Stimulated activated CD4-positive, alpha-beta T cell treated with anti-CD3 and anti-CD28 coated beads, Interleukin-12 subunit alpha, Interleukin-12 subunit beta, amount 100 ng/mL, for 4 hours (primary cell): ENCODE data around the gene COBL.

Experiments used
- DNase-seq: peaks from one replicate; pipeline ENCODE4 v3.0.0-alpha.2; 2020

COBL gene

GRCh38 chr7:51101111-51101757, 215.4 kb downstream of the COBL start:
- no peak for DNase-seq

DNA sequence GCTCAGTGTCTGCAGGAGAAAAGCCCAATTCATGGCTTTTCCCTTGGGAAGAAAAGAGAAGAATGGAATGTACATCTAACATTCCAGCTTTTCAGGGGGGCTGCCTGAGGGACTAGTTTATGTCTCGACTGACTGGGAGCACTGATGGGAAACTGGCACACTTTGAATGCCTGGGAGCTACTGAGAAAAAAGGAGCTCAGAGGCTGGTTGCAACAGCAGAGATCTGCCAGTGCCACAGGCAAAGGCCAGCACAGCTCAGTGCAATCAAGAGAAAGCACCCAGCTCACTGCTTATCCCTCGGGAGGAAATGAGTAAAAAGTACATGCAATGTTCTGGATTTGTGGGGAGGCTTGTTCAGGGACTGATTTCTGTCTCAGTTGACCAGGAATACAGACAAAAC, 226.2 kb downstream of the COBL start:
- DNase-seq: no peak

GRCh38 chr7:51085034-51085692, 231.4 kb downstream of the COBL start:
- DNase-seq: no peak

DNA sequence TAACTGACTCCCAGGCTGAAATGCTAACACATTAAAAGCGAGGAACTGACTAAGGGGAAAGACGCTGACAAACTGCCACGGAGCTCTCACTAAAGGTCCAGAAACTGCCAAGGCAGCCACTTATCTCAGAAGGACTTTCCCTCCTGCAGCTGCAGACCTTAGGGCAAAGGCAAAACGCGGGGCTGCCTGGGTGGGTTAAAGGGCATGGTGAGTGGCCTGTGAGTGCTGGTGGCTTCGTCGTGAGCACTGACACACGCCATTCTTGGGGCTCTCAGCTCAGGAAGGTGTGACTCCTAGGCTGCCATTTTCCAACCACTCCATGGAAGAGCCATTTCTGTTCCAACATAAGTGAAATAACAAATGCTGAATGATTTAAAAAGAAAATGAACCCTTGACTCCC, 232.5 kb downstream of the COBL start:
- DNase-seq: no peak

GRCh38 chr7:51082940-51083533, 233.6 kb downstream of the COBL start:
- no peak for DNase-seq

- DNase-seq: no peak
These were observed 234.3 kb downstream of the COBL start for GRCh38 chr7:51082096-51082840.

GRCh38 chr7:51081270-51081890, 235.2 kb downstream of the COBL start:
- no peak for DNase-seq

- DNase-seq: no peak
These were observed 235.9 kb downstream of the COBL start for GRCh38 chr7:51080622-51081269.

GRCh38 chr7:51080216-51080615, 236.4 kb downstream of the COBL start:
- no peak for DNase-seq

GRCh38 chr7:51079494-51079893, 237.1 kb downstream of the COBL start:
- no peak for DNase-seq

DNA sequence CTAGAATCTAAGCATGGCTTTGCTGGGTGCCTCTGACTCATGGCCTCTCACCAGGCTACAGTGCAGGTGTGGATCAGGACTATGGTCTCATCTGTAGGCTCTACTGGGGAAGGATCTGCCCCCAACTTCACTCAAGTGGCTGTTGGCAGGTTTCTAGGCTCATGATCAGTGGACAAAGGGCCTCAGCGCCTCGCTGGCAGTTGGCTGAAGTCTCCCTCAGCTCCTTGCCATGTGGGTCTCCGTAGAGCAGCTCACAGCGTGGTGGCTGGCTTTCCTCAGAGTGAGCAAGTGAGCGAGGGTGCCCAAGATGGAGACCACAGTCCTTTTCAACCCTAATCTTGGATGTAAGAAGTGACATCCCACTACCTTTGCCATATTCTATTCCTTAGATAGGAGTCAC, 238.0 kb downstream of the COBL start:
- no peak for DNase-seq

DNA sequence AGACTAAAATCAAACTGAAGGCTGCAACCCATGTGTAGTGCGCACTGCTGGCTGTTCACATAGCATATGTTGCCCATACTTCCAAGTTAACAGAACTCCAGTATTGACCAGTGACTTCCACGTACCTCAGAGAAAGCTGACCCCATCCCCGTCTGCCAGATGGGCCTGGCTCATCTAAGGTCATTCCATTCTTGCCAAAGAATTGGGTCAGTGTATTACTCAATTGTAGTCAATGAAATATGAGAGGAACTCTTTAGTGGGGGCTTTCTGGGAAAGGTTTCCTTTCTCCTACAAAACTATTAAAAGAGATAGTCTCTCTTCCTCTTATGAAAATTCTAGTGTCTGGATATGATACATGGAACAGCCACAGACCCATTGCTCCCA, 238.6 kb downstream of the COBL start:
- no peak for DNase-seq

GRCh38 chr7:51077316-51077986, 239.2 kb downstream of the COBL start:
- no peak for DNase-seq

DNA sequence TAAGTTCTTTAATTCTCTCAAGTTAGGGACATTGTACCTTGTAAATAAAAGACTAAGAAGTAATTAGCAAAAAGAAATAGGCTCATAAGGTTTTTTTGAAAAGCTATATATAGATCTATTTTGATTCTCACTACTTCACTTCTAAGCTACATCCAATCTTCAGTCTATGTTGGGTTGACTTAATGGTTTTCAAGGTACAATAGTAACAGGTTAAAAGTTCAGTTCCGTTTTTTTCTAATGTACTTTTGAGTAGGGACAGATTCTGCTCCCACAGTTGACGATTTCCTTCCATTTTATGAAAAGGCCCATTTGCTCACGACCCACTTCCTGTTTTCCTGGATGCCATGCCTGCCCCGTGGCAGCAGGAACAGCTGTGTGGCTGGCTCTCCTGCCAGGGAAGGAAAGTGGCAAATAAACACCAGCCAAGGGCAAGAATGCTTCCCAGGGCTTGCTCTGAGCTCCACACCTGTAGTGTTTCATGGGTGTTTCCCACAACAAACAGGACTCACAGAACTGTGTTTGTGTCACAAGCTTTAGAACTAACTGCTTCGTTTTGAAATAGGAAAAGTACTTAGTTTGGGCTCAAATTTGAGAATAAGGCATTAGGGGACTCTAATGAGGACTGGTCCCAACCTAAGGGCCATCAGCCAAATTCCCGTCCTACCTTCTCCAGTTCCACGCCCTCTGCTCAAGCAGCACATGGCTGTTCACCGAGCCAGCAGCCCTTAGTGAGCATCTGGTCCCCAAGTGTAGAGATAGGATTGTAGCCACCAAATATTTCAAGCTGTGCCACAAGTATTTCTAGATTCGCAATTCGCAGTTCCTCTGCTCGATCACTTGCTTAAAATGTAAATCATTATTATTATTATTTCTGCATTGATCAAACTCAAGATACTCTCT, 240.7 kb downstream of the COBL start:
- no peak for DNase-seq

- DNase-seq: no peak
These were observed 243.4 kb downstream of the COBL start for GRCh38 chr7:51073171-51073570.

- no peak for DNase-seq
These were observed 244.3 kb downstream of the COBL start for GRCh38 chr7:51072281-51072680.

DNA sequence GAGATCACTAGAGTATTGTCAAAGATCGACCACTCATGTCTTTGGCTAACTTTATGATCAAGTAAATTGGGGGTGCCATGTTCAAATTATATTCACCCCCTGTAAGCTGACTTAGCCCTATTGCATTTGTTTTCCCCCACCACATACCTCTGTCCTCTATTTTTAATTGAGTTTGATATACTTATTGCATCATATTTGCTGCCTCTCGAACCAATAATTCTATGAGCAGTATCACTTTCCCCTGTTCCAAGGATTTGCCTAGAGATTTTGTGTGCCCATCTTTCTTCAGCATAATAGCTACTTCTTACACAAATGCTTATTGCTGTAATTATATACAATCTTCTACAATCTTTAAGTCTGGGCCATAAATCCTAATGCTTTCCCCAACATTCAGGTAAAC, 245.2 kb downstream of the COBL start:
- no peak for DNase-seq

- no peak for DNase-seq
These were observed 246.5 kb downstream of the COBL start for GRCh38 chr7:51070151-51070550.

GRCh38 chr7:51069411-51070083, 247.1 kb downstream of the COBL start:
- DNase-seq: no peak

- no peak for DNase-seq
These were observed 248.2 kb downstream of the COBL start for GRCh38 chr7:51068401-51068800.

DNA sequence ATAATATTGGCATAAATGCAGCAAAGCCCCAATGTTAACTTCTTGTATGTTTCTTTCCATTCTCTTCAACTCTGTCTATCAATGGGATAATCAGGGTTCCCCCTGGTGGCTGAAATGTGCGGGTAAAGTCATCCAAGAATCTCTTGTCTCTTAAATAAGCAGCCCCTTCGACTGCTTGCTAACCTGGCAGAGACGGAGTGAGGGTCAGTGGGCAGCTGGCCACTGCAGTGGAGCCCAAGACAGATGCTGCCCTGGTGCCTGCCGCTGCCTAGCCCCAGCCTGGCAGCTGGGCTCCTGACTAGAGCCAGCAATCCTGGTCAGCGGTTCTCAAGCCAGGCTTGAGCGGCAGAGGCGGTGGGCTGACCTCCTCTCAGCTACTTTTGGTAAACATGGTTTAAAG, 248.9 kb downstream of the COBL start:
- peak; percentile 33 for DNase-seq
